HCT116 (cell line): ENCODE results near the gene DEF6.

ENCODE experiments used
- CBX3 ChIP-seq: IDR thresholded peaks from 2 replicates; pipeline ENCODE4 v1.6.1; 2012; ENCODE audit warnings: low read depth
- CEBPB ChIP-seq: IDR thresholded peaks from 2 replicates; pipeline ENCODE4 v1.6.1; 2012; ENCODE audit warnings: low read depth
- CTCF ChIP-seq, 3 experiments: fragments of 200-600 bp in 1 of 3; sonication (generic) in 1 of 3; IDR thresholded peaks in 2 of 3; conservative IDR thresholded peaks in 1 of 3; 2 replicates each; pipeline ENCODE4 v1.5.1; 2012 to 2017; ENCODE audit warnings: low read depth in 2 of 3, low read length in 2 of 3, antibody characterized with exemption in 1 of 3, borderline replicate concordance in 1 of 3, control low read depth in 1 of 3, mild to moderate bottlenecking in 1 of 3, mixed read lengths in 1 of 3, mixed run types in 1 of 3, moderate library complexity in 1 of 3; ENCODE audit not compliant: insufficient read depth in 1 of 3
- EGR1 ChIP-seq: IDR thresholded peaks from 2 replicates; pipeline ENCODE4 v1.6.1; 2012; ENCODE audit warnings: low read depth
- EZH2 ChIP-seq: fragments of 200-600 bp; sonication (generic); IDR thresholded peaks from 2 replicates; pipeline ENCODE4 v1.6.1; 2017; ENCODE audit warnings: antibody characterized with exemption, mixed run types
- EZH2phosphoT487 ChIP-seq: fragments of 200-600 bp; IDR thresholded peaks from 2 replicates; pipeline ENCODE4 v1.6.1; 2018; ENCODE audit warnings: antibody characterized with exemption, borderline replicate concordance
- JUND ChIP-seq: IDR thresholded peaks from 2 replicates; pipeline ENCODE4 v1.6.1; 2012
- MAX ChIP-seq: IDR thresholded peaks from 2 replicates; pipeline ENCODE4 v1.6.1; 2012
- POLR2A ChIP-seq: IDR thresholded peaks from 2 replicates; pipeline ENCODE4 v1.7.0; 2011; ENCODE audit warnings: borderline replicate concordance; ENCODE audit not compliant: insufficient read depth, insufficient read length; ENCODE audit errors: extremely low read depth
- POLR2AphosphoS5 ChIP-seq: IDR thresholded peaks from 2 replicates; pipeline ENCODE4 v1.6.1; 2011; ENCODE audit warnings: mild to moderate bottlenecking, low read depth, low read length, moderate library complexity
- REST ChIP-seq: IDR thresholded peaks from 2 replicates; pipeline ENCODE4 v1.6.1; 2012; ENCODE audit warnings: low read depth
- SIN3A ChIP-seq: IDR thresholded peaks from 2 replicates; pipeline ENCODE4 v1.6.1; 2012; ENCODE audit warnings: low read depth
- SP1 ChIP-seq: IDR thresholded peaks from 2 replicates; pipeline ENCODE4 v1.6.1; 2012; ENCODE audit warnings: low read depth
- ZNF274 ChIP-seq: fragments of 200-500 bp; sonication (Bioruptor generic); IDR thresholded peaks from 2 replicates; pipeline ENCODE4 v1.6.1; 2014; ENCODE audit warnings: mild to moderate bottlenecking, low read depth, low read length, inconsistent platforms

- TF ChIP-seq JUND (no peak), CTCF (IDR thresholded peaks at IDR 0.05 in 2 of 3, conservative IDR thresholded peaks at IDR 0.05 in 1 of 3; ENCODE audit: borderline replicate concordance in 1 of 3, insufficient read depth in 1 of 3, low read depth in 2 of 3, low read length in 2 of 3) (no peak), MAX (no peak), CBX3 (no peak), CEBPB (no peak), EZH2 (no peak), EGR1 (no peak), REST (no peak), SP1 (no peak), POLR2A (no peak), EZH2phosphoT487 (no peak), ZNF274 (no peak), POLR2AphosphoS5 (no peak), SIN3A (no peak)
These were observed 68.6 kb downstream of the DEF6 start for GRCh38 chr6:35366204-35366596.
